Prostate gland (tissue), 2 donors: ENCODE data around the gene DSE. TPM values are rescaled to one million over a fixed set of nuclear protein-coding genes. Genes with fewer than 3 reads are reported as not detected.

Source experiments
- DNase-seq: peaks from one replicate; pipeline ENCODE4 v3.0.0-alpha.2; 2019; ENCODE audit warnings: low spot score
- H3K27ac ChIP-seq, 2 donors: fragments of 200-600 bp; sonication (generic); 2 replicates each; pipeline ENCODE4 v1.5.1; 2017 to 2019
- H3K27me3 ChIP-seq: fragments of 200-600 bp; sonication (generic); replicated peaks from 2 replicates; pipeline ENCODE4 v1.5.1; 2019; ENCODE audit not compliant: insufficient read depth
- H3K36me3 ChIP-seq, 2 donors: fragments of 200-600 bp; sonication (generic); 1 replicate in 1 of 2; 2 replicates in 1 of 2; pipeline versions ENCODE4 v1.5.1 to v1.8.1; 2017 to 2019
- H3K4me1 ChIP-seq: fragments of 200-600 bp; sonication (generic); replicated peaks from 2 replicates; pipeline ENCODE4 v1.5.1; 2019
- H3K4me3 ChIP-seq, 2 donors: fragments of 200-600 bp; sonication (generic); 2 replicates each; pipeline ENCODE4 v1.5.1; 2017 to 2019
- H3K9me3 ChIP-seq: fragments of 200-600 bp; sonication (generic); 2 replicates; pipeline ENCODE4 v1.5.1; 2017
- CTCF ChIP-seq, 4 experiments: fragments of 200-600 bp in 2 of 4; fragments of 450-650 bp in 2 of 4; sonication (generic) in 2 of 4; IDR thresholded peaks; 1 replicate in 3 of 4; 2 replicates in 1 of 4; pipeline ENCODE4 v1.5.1; 2016 to 2019; ENCODE audit warnings: antibody characterized with exemption in 4 of 4, mild to moderate bottlenecking in 2 of 4, moderate library complexity in 2 of 4
- POLR2A ChIP-seq: fragments of 450-650 bp; IDR thresholded peaks from one replicate; pipeline ENCODE4 v1.6.1; 2016; ENCODE audit warnings: antibody characterized with exemption, mild to moderate bottlenecking
- POLR2AphosphoS5 ChIP-seq: sonication (generic); formaldehyde crosslinking; IDR thresholded peaks from one replicate; pipeline ENCODE4 v1.6.1; 2017; ENCODE audit warnings: antibody characterized with exemption
- WGBS: methylation state at CpG from one replicate; pipeline ENCODE4 v1.1.5; 2018; 5-methylcytosine and 5-hydroxymethylcytosine counted together
- intact Hi-C: fragments of 100-400 bp; cut with DNase I; formaldehyde crosslinking; loops from one replicate; pipeline ENCODE4 v1.14.2; 2022
- total RNA-seq, 2 donors: library from RNA; depleted of rRNA; stranded (reverse); fragments of >200 nt; gene quantifications; one replicate each; pipeline ENCODE4 v1.1.0, GENCODE V29; 2016

The DSE gene
- total RNA-seq, 2 donors from 2014 or later: 15.8 to 36.5 TPM

- Histone ChIP-seq H3K4me1 (peaks cover 3% of the 10 kb centered on the region), H3K4me3 (no peak overlapping the region), H3K9me3 (no peaks in the 10 kb centered on the region), H3K27ac (no peak overlapping the region), H3K27me3 (no peaks in the 10 kb centered on the region), H3K36me3 (no peaks in the 10 kb centered on the region)
- WGBS: 72% methylated on average over 5 of the region's 5 CpGs
- no peak for TF ChIP-seq CTCF (IDR thresholded peaks at IDR 0.05)
- TF ChIP-seq POLR2A: no peak
- TF ChIP-seq POLR2AphosphoS5: no peak
- DNase-seq: no peak
- intact Hi-C loops: no loop called here
Observed at GRCh38 chr6:116396441-116396840, 25.7 kb downstream of the DSE start.

GRCh38 chr6:116397914-116398313 is 27.2 kb downstream of the DSE start:
- H3K9me3 ChIP-seq: no peaks in the 10 kb centered on the region
- TF ChIP-seq POLR2AphosphoS5: no peak
- TF ChIP-seq CTCF (IDR thresholded peaks at IDR 0.05): no peak
- no peak for TF ChIP-seq POLR2A
- no peaks in the 10 kb centered on the region for H3K27me3 ChIP-seq
- H3K36me3 ChIP-seq: no peaks in the 10 kb centered on the region
- no peak for DNase-seq
- H3K4me1 ChIP-seq: peaks cover 3% of the 10 kb centered on the region
- 62% methylated on average over 1 of the region's 1 CpG for WGBS
- H3K27ac ChIP-seq: no peak overlapping the region
- H3K4me3 ChIP-seq: no peak overlapping the region
- intact Hi-C loops: no loop called here

- Histone ChIP-seq H3K4me3 (no peak overlapping the region), H3K9me3 (no peaks in the 10 kb centered on the region), H3K27me3 (no peaks in the 10 kb centered on the region), H3K4me1 (peaks cover 3% of the 10 kb centered on the region), H3K27ac (no peak overlapping the region), H3K36me3 (no peaks in the 10 kb centered on the region)
- DNase-seq: no peak
- intact Hi-C loops: no loop called here
- 24% methylated on average over 2 of the region's 2 CpGs for WGBS
- TF ChIP-seq POLR2A (no peak), CTCF (IDR thresholded peaks at IDR 0.05) (no peak), POLR2AphosphoS5 (no peak)
Observed at GRCh38 chr6:116398316-116399010, 27.7 kb downstream of the DSE start.

- no peak overlapping the region for H3K4me3 ChIP-seq
- no peaks in the 10 kb centered on the region for H3K36me3 ChIP-seq
- DNase-seq: no peak
- no peak overlapping the region for H3K27ac ChIP-seq
- no peak for TF ChIP-seq CTCF (IDR thresholded peaks at IDR 0.05)
- TF ChIP-seq POLR2AphosphoS5: no peak
- no peak for TF ChIP-seq POLR2A
- peaks cover 3% of the 10 kb centered on the region for H3K4me1 ChIP-seq
- 90% methylated on average over 12 of the region's 12 CpGs for WGBS
- intact Hi-C loops: no loop called here
- H3K27me3 ChIP-seq: no peaks in the 10 kb centered on the region
- H3K9me3 ChIP-seq: no peaks in the 10 kb centered on the region
Observed at GRCh38 chr6:116399287-116399686, 28.5 kb downstream of the DSE start.

- H3K4me3 ChIP-seq: no peak overlapping the region
- intact Hi-C loops: no loop called here
- no peak overlapping the region for H3K27ac ChIP-seq
- WGBS: 81% methylated on average over 1 of the region's 1 CpG
- H3K9me3 ChIP-seq: no peaks in the 10 kb centered on the region
- no peak for DNase-seq
- H3K36me3 ChIP-seq: no peaks in the 10 kb centered on the region
- peaks cover 3% of the 10 kb centered on the region for H3K4me1 ChIP-seq
- TF ChIP-seq POLR2AphosphoS5: no peak
- TF ChIP-seq CTCF (IDR thresholded peaks at IDR 0.05): no peak
- TF ChIP-seq POLR2A: no peak
- H3K27me3 ChIP-seq: no peaks in the 10 kb centered on the region
Observed at GRCh38 chr6:116400328-116400727, 29.6 kb downstream of the DSE start.
